Retinal pigment epithelial cell (primary cell): ENCODE data around the gene CHST12.
"Not testable (repeated sequence)": the region's sequence is repeated elsewhere in the genome, so short reads cannot be mapped to it uniquely, and the experiment has no call there.

Experiments
- DNase-seq: peaks from one replicate; pipeline ENCODE4 v3.0.0-alpha.2; 2010; ENCODE audit warnings: low read depth
- H3K4me3 ChIP-seq: 2 replicates; pipeline ENCODE4 v1.5.1; 2011; ENCODE audit warnings: mild to moderate bottlenecking, low read length, control low read depth, moderate library complexity
- TF ChIP-seq, protein P1 (sequence below): conservative IDR thresholded peaks from 2 replicates; pipeline ENCODE4 v1.5.1; 2011; ENCODE audit warnings: low read depth, low read length, control low read depth, inconsistent platforms

The CHST12 gene

DNA sequence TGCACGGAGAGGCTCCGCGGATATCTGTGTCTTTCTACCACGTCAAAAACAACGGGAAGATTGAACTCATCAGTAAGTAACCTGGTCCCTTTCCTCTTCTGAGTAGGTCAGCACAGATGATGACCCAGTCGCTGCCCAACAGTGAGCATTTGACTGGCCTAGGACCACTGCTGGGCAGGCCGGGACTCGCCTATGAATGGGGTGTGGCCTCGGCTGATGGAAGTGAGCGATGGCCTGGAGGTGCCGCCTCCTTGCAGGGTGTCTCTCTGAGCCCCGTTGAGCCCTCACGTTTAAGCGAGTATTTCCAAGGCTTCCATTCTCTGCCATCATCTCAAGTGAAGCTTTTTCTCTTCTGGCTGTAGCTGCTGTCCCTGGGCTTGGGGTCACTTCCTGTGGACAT lies 30.7 kb upstream of the CHST12 start:
- no peak for DNase-seq
- H3K4me3 ChIP-seq: no peak overlapping the region
- TF ChIP-seq, protein P1, sequence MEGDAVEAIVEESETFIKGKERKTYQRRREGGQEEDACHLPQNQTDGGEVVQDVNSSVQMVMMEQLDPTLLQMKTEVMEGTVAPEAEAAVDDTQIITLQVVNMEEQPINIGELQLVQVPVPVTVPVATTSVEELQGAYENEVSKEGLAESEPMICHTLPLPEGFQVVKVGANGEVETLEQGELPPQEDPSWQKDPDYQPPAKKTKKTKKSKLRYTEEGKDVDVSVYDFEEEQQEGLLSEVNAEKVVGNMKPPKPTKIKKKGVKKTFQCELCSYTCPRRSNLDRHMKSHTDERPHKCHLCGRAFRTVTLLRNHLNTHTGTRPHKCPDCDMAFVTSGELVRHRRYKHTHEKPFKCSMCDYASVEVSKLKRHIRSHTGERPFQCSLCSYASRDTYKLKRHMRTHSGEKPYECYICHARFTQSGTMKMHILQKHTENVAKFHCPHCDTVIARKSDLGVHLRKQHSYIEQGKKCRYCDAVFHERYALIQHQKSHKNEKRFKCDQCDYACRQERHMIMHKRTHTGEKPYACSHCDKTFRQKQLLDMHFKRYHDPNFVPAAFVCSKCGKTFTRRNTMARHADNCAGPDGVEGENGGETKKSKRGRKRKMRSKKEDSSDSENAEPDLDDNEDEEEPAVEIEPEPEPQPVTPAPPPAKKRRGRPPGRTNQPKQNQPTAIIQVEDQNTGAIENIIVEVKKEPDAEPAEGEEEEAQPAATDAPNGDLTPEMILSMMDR: no peak

DNA sequence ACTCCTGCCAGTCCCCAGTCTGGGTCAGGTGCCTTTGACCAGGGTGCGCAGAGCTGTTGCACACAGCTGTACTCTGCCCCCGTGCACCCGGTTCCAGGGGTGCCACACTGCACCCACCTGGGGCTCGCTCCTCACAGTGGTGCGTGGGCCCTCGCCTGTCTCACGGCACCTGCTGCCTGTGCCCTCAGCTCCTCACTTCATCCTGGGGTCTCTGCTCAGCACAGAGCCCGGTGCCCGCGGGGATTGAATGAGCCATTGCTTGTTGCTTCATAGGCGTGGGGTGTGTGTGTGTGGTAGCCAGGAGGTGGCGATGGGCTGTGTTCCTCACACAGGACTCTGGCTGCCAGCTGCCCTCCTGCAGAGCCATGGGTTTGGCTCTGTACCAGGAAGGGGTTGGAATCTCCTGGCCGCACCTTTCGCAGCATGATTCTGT lies 30.3 kb upstream of the CHST12 start:
- TF ChIP-seq, protein P1: no peak
- DNase-seq: no peak

DNA sequence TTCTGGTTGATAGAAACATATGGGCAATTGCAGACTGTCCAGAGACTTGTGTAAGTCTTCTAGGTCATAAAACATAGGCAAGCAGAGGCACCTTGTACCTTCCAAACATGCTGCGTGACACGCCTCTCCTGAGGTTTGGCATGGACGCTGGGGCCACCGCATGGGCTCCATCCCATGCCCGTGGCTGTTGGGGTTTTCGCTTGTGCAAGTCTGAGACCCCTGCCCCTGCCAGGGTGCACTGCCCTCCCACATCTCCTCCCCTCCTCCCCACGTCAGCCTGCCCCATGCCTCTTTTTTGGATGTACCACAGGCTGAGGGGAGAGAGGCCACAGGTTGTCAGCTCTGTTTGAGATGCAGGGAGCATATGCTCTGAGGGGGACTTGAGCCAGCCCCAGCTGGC lies 29.8 kb upstream of the CHST12 start:
- TF ChIP-seq, protein P1: no peak
- H3K4me3 ChIP-seq: no peak overlapping the region
- no peak for DNase-seq

More for the DNA sequence above, 30.3 kb upstream of the CHST12 start:
- no peak overlapping the region for H3K4me3 ChIP-seq

DNA sequence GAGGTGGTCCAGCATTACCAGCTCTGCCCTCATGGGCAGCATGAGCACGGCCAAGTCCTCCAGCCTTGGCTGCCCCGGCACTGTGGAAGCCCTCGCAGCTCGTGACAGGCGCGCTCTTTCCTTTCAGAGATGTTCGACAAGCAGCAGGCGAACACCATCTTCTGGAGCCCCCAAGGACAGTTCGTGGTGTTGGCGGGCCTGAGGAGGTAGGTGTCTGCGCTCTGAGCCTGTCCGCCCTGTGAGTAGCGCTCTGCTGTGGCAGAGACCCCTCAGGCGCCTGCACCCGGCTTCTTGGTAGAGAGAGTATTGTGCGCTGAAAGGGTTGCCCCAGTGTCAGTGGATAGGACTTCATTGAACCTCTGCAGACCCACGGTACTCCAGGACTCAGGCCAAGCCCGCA lies 29.0 kb upstream of the CHST12 start:
- no peak for DNase-seq
- H3K4me3 ChIP-seq: no peak overlapping the region
- TF ChIP-seq, protein P1: no peak

GRCh38 chr7:2374830-2375728 lies 28.3 kb upstream of the CHST12 start:
- TF ChIP-seq, protein P1: no peak
- no peak overlapping the region for H3K4me3 ChIP-seq
- DNase-seq: no peak

DNA sequence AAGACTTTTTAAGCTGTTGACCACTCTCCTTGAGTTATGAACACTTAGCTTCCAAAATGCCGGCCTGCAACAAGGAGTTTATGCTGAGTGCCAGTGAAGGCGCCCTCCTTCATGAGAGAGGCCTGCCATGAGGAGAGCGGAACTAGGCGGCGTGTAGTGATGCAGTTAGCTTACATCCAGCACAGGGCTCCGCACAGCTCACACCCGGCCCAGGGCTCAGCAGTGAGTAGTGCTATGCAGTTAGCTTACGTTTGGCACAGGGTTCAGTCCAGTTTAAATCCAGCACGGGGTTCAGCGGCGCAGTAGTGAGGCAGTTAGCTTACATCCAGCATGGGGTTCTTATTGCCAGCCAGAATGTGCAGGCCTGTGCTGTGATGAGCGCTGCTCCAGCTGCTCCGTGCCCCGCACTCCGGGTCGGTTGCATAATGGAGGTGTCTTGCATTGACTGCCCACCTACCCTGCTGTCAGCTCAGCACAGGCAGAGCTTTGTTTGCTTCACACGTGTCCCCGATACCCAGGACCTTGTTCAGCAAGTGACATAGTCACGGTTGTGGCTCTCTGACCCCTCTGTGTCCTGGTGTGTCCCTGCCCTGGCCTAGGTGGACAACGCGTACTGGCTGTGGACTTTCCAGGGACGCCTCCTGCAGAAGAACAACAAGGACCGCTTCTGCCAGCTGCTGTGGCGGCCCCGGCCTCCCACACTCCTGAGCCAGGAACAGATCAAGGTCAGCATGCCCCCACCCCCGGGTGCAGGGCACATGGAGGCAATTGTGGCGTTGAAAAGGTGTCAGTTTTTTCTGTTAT lies 26.9 kb upstream of the CHST12 start:
- DNase-seq: no peak
- TF ChIP-seq, protein P1: no peak
- H3K4me3 ChIP-seq: no peak overlapping the region

DNA sequence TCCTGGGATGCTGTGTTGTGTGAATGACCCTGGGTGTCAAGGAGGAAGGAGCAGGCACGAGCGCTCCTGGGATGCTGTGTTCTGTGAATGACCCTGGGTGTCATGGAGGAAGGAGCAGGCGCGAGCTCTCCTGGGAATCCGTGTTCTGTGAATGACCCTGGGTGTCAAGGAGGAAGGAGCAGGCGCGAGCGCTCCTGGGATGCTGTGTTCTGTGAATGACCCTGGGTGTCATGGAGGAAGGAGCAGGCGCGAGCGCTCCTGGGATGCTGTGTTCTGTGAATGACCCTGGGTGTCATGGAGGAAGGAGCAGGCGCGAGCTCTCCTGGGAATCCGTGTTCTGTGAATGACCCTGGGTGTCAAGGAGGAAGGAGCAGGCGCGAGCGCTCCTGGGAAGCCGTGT lies 25.9 kb upstream of the CHST12 start:
- DNase-seq, H3K4me3 ChIP-seq: not testable (repeated sequence)

DNA sequence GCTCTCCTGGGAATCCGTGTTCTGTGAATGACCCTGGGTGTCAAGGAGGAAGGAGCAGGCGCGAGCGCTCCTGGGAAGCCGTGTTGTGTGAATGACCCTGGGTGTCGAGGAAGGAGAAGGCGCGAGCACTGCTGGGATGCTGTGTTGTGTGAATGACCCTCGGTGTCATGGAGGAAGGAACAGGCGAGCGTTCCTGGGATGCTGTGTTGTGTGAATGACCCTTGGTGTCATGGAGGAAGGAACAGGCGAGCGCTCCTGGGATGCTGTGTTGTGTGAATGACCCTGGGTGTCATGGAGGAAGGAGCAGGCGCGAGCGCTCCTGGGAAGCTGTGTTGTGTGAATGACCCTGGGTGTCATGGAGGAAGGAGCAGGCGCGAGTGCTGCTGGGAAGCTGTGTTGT lies 25.3 kb upstream of the CHST12 start:
- not testable (repeated sequence) for H3K4me3 ChIP-seq, DNase-seq
